Measurements from ENCODE around the gene CCDC182. TPM values are rescaled to one million over a fixed set of nuclear protein-coding genes. Genes with fewer than 3 reads are reported as not detected.

Gene CCDC182
- polyA plus RNA-seq, 1 donor = not detected

GRCh38 chr17:57757735-57758134, 12.6 kb upstream of the CCDC182 start:
- no peak for DNase-seq

GRCh38 chr17:57756951-57757350, 11.9 kb upstream of the CCDC182 start:
- no peak for DNase-seq

- no peak for DNase-seq
Observed at GRCh38 chr17:57755480-57756070, 10.5 kb upstream of the CCDC182 start.

GRCh38 chr17:57752031-57752905, 7.2 kb upstream of the CCDC182 start:
- DNase-seq = no peak

- no peak for DNase-seq
Observed at GRCh38 chr17:57751348-57751971, 6.4 kb upstream of the CCDC182 start.

GRCh38 chr17:57750895-57751294, 5.8 kb upstream of the CCDC182 start:
- DNase-seq = peak; percentile 14

- DNase-seq = no peak
Observed at GRCh38 chr17:57750109-57750871, 5.2 kb upstream of the CCDC182 start.

GRCh38 chr17:57749701-57750100, 4.6 kb upstream of the CCDC182 start:
- no peak for DNase-seq

- DNase-seq = peak; percentile 60
Observed at GRCh38 chr17:57747221-57748017, 2.3 kb upstream of the CCDC182 start.

- no peak for DNase-seq
Observed at GRCh38 chr17:57746221-57746620, 1.1 kb upstream of the CCDC182 start.

- DNase-seq = no peak
Observed at GRCh38 chr17:57744195-57745170, 616 bp downstream of the CCDC182 start.

- DNase-seq = no peak
Observed at GRCh38 chr17:57740235-57740528, 4.9 kb downstream of the CCDC182 start.

GRCh38 chr17:57739402-57740234, 5.5 kb downstream of the CCDC182 start:
- DNase-seq = no peak

GRCh38 chr17:57737450-57737849, 7.6 kb downstream of the CCDC182 start:
- DNase-seq = no peak

- no peak for DNase-seq
Observed at GRCh38 chr17:57735707-57736106, 9.4 kb downstream of the CCDC182 start.

- no peak for DNase-seq
Observed at GRCh38 chr17:57735230-57735629, 9.9 kb downstream of the CCDC182 start.

- no peak for DNase-seq
Observed at GRCh38 chr17:57733085-57733484, 12.0 kb downstream of the CCDC182 start.

- DNase-seq = no peak
Observed at GRCh38 chr17:57732062-57732461, 13.0 kb downstream of the CCDC182 start.

- no peak for DNase-seq
Observed at GRCh38 chr17:57730026-57730701, 14.9 kb downstream of the CCDC182 start.

Data from left kidney (tissue), 2 donors.